Measurements from ENCODE around the gene BTBD17. TPM values are rescaled to one million over a fixed set of nuclear protein-coding genes. Genes with fewer than 3 reads are reported as not detected.

Gene BTBD17
- total and polyA plus RNA-seq, 2 experiments from 2014 or later, result 0.39 to 1.3 TPM

DNA sequence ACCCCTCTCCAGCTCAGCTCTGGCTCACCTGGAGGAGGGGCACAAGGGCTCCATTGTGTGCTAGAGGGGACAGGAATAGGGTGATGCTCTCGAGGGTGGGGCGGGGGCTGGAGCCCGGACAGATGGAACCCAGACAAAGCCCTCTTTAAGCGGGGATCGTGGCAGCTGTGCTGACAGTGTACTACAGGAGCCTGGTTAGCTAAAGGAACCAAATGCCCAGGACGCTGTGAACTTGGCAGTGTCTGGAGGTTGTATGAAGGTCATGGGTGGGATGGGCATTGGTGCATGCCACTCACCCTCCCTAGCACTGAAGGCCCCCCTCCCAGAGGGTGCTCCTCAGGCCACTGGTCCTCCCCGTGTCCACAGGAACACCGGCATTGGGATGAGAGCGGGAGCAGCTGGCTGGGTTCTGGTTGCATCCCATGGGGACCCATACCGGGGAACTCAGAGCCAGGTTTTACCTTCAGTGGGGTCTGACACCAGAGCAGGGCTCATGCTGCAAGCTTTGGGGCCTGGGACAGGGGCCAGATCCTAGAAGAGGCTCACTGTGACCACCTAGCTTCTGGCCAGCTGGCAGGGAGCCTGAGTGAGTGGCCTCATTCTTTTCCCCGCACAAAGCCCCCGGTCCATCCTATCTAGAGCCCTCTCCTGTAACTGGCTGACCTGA, 23.7 kb downstream of the BTBD17 start:
- no peaks in the 10 kb centered on the region for H3K27me3 ChIP-seq
- WGBS (ENCODE audit: low lambda C conversion rate, missing lambda C conversion rate), result 83% methylated on average over 8 of the region's 12 CpGs
- H3K79me2 ChIP-seq, result no peaks in the 10 kb centered on the region

DNA sequence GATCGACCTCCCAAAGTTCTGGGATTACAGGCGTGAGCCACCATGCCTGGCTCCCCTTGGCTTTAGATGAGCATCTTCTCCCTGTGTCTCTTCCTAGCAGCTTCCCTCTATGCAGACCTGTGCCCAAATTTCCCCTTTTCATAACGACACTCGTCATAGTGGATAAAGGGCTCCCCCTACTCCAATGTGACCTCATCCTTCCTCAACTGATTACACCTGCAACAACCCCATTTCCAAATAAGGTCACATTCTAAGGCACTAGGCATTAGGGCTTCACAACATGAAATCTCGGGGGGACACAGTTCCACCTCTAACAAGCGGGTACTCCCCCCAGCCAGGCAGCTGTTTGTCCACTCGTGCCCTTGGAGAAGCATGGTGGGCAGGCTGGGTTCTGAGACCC, 25.4 kb downstream of the BTBD17 start:
- 92% methylated on average over 7 of the region's 7 CpGs for WGBS (ENCODE audit: low lambda C conversion rate, missing lambda C conversion rate)

More for the DNA sequence above, 23.7 kb downstream of the BTBD17 start:
- Histone ChIP-seq H2AFZ (no peak overlapping the region), H3K9me3 (ENCODE audit: low read depth) (no peaks in the 10 kb centered on the region), H3K36me3 (replicated peaks; ENCODE audit: insufficient read depth, low read depth) (no peaks in the 10 kb centered on the region), H3K9me2 (replicated peaks; ENCODE audit: insufficient read depth) (no peaks in the 10 kb centered on the region), H4K20me1 (ENCODE audit: insufficient read depth, poor library complexity, severe bottlenecking) (no peaks in the 10 kb centered on the region), H3K4me2 (no peak overlapping the region), H3K4me3 (no peak overlapping the region), H3K4me1 (ENCODE audit: insufficient read depth) (no peaks in the 10 kb centered on the region), H3K27ac (no peak overlapping the region)
- DNase-seq (ENCODE audit: low spot score), result no peak
- TF ChIP-seq EZH2phosphoT487 (IDR thresholded peaks at IDR 0.05; ENCODE audit: low read depth, severe bottlenecking, unreplicated experiment) (no peak), CTCF (IDR thresholded peaks at IDR 0.05; ENCODE audit: poor library complexity) (no peak), EZH2 (IDR thresholded peaks at IDR 0.05; ENCODE audit: borderline replicate concordance) (no peak)

GRCh38 chr17:74335529-74336062, 26.1 kb downstream of the BTBD17 start:
- H3K4me2 ChIP-seq, result no peak overlapping the region
- WGBS (ENCODE audit: low lambda C conversion rate, missing lambda C conversion rate), result 74% methylated on average over 5 of the region's 5 CpGs
- no peaks in the 10 kb centered on the region for H3K36me3 ChIP-seq (replicated peaks; ENCODE audit: insufficient read depth, low read depth)
- DNase-seq (ENCODE audit: low spot score), result no peak
- H2AFZ ChIP-seq, result no peak overlapping the region
- H3K4me1 ChIP-seq (ENCODE audit: insufficient read depth), result no peaks in the 10 kb centered on the region
- TF ChIP-seq CTCF (IDR thresholded peaks at IDR 0.05; ENCODE audit: poor library complexity) (no peak), EZH2 (IDR thresholded peaks at IDR 0.05; ENCODE audit: borderline replicate concordance) (no peak), EZH2phosphoT487 (IDR thresholded peaks at IDR 0.05; ENCODE audit: low read depth, severe bottlenecking, unreplicated experiment) (no peak)
- no peaks in the 10 kb centered on the region for H4K20me1 ChIP-seq (ENCODE audit: insufficient read depth, poor library complexity, severe bottlenecking)
- no peak overlapping the region for H3K4me3 ChIP-seq
- no peak overlapping the region for H3K27ac ChIP-seq
- no peaks in the 10 kb centered on the region for H3K27me3 ChIP-seq
- H3K79me2 ChIP-seq, result no peaks in the 10 kb centered on the region
- no peaks in the 10 kb centered on the region for H3K9me3 ChIP-seq (ENCODE audit: low read depth)
- no peaks in the 10 kb centered on the region for H3K9me2 ChIP-seq (replicated peaks; ENCODE audit: insufficient read depth)

More for the DNA sequence above, 25.4 kb downstream of the BTBD17 start:
- TF ChIP-seq EZH2 (IDR thresholded peaks at IDR 0.05; ENCODE audit: borderline replicate concordance) (no peak), CTCF (IDR thresholded peaks at IDR 0.05; ENCODE audit: poor library complexity) (no peak), EZH2phosphoT487 (IDR thresholded peaks at IDR 0.05; ENCODE audit: low read depth, severe bottlenecking, unreplicated experiment) (no peak)
- Histone ChIP-seq H3K4me3 (no peak overlapping the region), H3K4me2 (no peak overlapping the region), H3K9me3 (ENCODE audit: low read depth) (no peaks in the 10 kb centered on the region), H2AFZ (no peak overlapping the region), H3K27ac (no peak overlapping the region), H3K27me3 (no peaks in the 10 kb centered on the region), H4K20me1 (ENCODE audit: insufficient read depth, poor library complexity, severe bottlenecking) (no peaks in the 10 kb centered on the region), H3K79me2 (no peaks in the 10 kb centered on the region), H3K36me3 (replicated peaks; ENCODE audit: insufficient read depth, low read depth) (no peaks in the 10 kb centered on the region), H3K9me2 (replicated peaks; ENCODE audit: insufficient read depth) (no peaks in the 10 kb centered on the region), H3K4me1 (ENCODE audit: insufficient read depth) (no peaks in the 10 kb centered on the region)
- no peak for DNase-seq (ENCODE audit: low spot score)
